ENCODE results near the gene ATXN7L3.

DNA sequence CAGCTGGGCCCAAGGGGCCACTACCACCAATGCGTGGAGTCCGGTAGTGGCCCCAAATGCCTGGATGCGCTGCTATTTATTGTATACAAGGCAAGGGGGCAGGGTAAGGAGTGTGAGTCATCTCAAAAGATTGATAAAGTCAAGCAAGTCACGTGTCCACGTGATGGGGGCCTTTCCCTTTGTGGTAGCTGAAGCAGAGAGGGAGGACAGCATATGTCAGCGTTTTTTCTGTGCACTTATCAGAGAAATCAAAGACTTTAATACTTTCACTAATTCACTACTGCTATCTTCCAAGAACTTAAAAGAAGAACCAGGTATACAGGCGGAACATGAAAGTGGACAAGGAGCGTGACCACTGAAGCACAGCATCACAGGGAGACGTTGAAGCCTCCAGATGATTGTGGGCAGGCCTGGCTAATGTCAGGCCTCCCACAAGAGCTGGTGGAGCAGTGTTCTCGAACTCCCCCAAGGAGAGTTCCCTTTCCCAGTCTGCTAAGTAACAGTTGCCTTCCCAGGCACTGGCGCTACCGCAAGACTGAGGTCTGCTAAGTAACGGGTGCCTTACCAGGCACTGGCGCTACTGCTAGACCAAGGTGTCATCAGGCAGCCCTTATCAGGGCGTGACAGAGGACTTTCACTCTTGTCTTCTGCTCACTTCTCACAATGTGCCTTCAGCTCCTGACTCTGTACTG, 40.0 kb downstream of the ATXN7L3 start:
- TF ChIP-seq, protein P1, sequence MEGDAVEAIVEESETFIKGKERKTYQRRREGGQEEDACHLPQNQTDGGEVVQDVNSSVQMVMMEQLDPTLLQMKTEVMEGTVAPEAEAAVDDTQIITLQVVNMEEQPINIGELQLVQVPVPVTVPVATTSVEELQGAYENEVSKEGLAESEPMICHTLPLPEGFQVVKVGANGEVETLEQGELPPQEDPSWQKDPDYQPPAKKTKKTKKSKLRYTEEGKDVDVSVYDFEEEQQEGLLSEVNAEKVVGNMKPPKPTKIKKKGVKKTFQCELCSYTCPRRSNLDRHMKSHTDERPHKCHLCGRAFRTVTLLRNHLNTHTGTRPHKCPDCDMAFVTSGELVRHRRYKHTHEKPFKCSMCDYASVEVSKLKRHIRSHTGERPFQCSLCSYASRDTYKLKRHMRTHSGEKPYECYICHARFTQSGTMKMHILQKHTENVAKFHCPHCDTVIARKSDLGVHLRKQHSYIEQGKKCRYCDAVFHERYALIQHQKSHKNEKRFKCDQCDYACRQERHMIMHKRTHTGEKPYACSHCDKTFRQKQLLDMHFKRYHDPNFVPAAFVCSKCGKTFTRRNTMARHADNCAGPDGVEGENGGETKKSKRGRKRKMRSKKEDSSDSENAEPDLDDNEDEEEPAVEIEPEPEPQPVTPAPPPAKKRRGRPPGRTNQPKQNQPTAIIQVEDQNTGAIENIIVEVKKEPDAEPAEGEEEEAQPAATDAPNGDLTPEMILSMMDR (IDR thresholded peaks at IDR 0.05), result no peak
- TF ChIP-seq POLR2A (IDR thresholded peaks at IDR 0.05) (no peak), POLR2AphosphoS5 (IDR thresholded peaks at IDR 0.05) (no peak)
